Spleen (tissue), 11 donors: ENCODE measurements around the gene SEPSECS. TPM values are rescaled to one million over a fixed set of nuclear protein-coding genes. Genes with fewer than 3 reads are reported as not detected.
"Not testable (repeated sequence)": the region's sequence is repeated elsewhere in the genome, so short reads cannot be mapped to it uniquely, and the experiment has no call there.

Source experiments
- DNase-seq: peaks from one replicate; pipeline ENCODE4 v3.0.0-alpha.2; 2020
- H3K27ac ChIP-seq, 8 donors: fragments of 200-600 bp; sonication (generic) in 7 of 8; 1 replicate in 4 of 8; 2 replicates in 4 of 8; pipeline versions ENCODE4 v1.5.0 to v1.8.0; 2016 to 2021; ENCODE audit warnings: inconsistent platforms in 4 of 8, mild to moderate bottlenecking in 4 of 8, moderate library complexity in 1 of 8
- H3K27me3 ChIP-seq, 7 donors: fragments of 200-600 bp; sonication (generic) in 6 of 7; replicated peaks in 1 of 7; 1 replicate in 4 of 7; 2 replicates in 3 of 7; pipeline versions ENCODE4 v1.5.0 to v1.8.0; 2016 to 2021; ENCODE audit warnings: inconsistent platforms in 3 of 7, mild to moderate bottlenecking in 1 of 7
- H3K36me3 ChIP-seq, 6 donors: fragments of 200-600 bp; sonication (generic) in 5 of 6; 1 replicate in 4 of 6; 2 replicates in 2 of 6; pipeline versions ENCODE4 v1.5.0 to v1.8.0; 2016 to 2021; ENCODE audit warnings: inconsistent platforms in 2 of 6
- H3K4me1 ChIP-seq, 6 donors: fragments of 200-600 bp; sonication (generic) in 5 of 6; 1 replicate in 3 of 6; 2 replicates in 3 of 6; pipeline versions ENCODE4 v1.5.0 to v1.8.0; 2016 to 2021; ENCODE audit warnings: inconsistent platforms in 3 of 6
- H3K4me3 ChIP-seq, 8 donors: fragments of 200-600 bp; sonication (generic) in 7 of 8; 1 replicate in 4 of 8; 2 replicates in 4 of 8; pipeline versions ENCODE4 v1.5.0 to v1.8.0; 2016 to 2021; ENCODE audit warnings: inconsistent platforms in 4 of 8, mild to moderate bottlenecking in 4 of 8, moderate library complexity in 2 of 8
- H3K9me3 ChIP-seq, 8 donors: fragments of 200-600 bp; sonication (generic) in 7 of 8; 1 replicate in 4 of 8; 2 replicates in 4 of 8; pipeline versions ENCODE4 v1.5.0 to v1.8.0; 2016 to 2021; ENCODE audit warnings: inconsistent platforms in 4 of 8
- POLR2A ChIP-seq, 3 donors: fragments of 450-650 bp; IDR thresholded peaks; one replicate each; pipeline ENCODE4 v1.5.1; 2017; ENCODE audit warnings: antibody characterized with exemption in 3 of 3, mild to moderate bottlenecking in 1 of 3
- POLR2AphosphoS5 ChIP-seq, 3 donors: sonication (generic); formaldehyde crosslinking; IDR thresholded peaks; one replicate each; pipeline ENCODE4 v1.5.1; 2017; ENCODE audit warnings: antibody characterized with exemption in 3 of 3
- WGBS, 5 donors: extraction: QIAGEN DNeasy Blood & Tissue Kit in 3 of 5; methylation state at CpG; one replicate each; pipeline versions ENCODE4 v1.1.5 to v1.1.7; 2013 to 2018; 5-methylcytosine and 5-hydroxymethylcytosine counted together
- intact Hi-C: fragments of 100-400 bp; cut with DNase I; formaldehyde crosslinking; loops from one replicate; pipeline ENCODE4 v1.15.0; 2023; ENCODE audit warnings: low total_unique reads
- polyA plus RNA-seq, 3 donors: library from polyadenylated mRNA; stranded (reverse); fragments of 200-250 nt; gene quantifications; one replicate each; pipeline ENCODE4 v1.2.1, GENCODE V29; 2013
- total RNA-seq, 7 donors: library from RNA; depleted of rRNA in 3 of 7; stranded (reverse); fragments of >200 nt in 3 of 7; fragmentation: NEBNext Ultra II Directional in 4 of 7; extraction: Animal tissue kit (Norgen Biotek cat#: 25700) in 4 of 7; gene quantifications; one replicate each; pipeline versions ENCODE4 v1.1.0 to v1.2.1, GENCODE V29; 2016 to 2021
- TF ChIP-seq, protein P1 (sequence below), 11 experiments: fragments of 200-600 bp in 7 of 11; fragments of 450-650 bp in 4 of 11; sonication (generic) in 4 of 11; IDR thresholded peaks in 8 of 11; conservative IDR thresholded peaks in 3 of 11; 1 replicate in 7 of 11; 2 replicates in 4 of 11; pipeline versions ENCODE4 v1.4.0 to v1.8.0; 2016 to 2021; ENCODE audit warnings: antibody characterized with exemption in 11 of 11, inconsistent platforms in 4 of 11, mild to moderate bottlenecking in 1 of 11
- donor health status: healthy with polysubstance abuse.
- donor health status: DM: no; HTN: no; CAD: no; lungs with moderate emphysema.
- donor health status: DM: no; HTN: no; CAD: no.
- donor health status: Bipolar disorder and iron deficiency.
- donor health status: healthy.
- donor health status: DM: no; HTN: no; CAD: no.
- donor health status: DM: yes; HTN: yes; CAD: no.

SEPSECS gene
- total and polyA plus RNA-seq, 10 donors: 4.8 to 15.2 (median 11.3) TPM

DNA sequence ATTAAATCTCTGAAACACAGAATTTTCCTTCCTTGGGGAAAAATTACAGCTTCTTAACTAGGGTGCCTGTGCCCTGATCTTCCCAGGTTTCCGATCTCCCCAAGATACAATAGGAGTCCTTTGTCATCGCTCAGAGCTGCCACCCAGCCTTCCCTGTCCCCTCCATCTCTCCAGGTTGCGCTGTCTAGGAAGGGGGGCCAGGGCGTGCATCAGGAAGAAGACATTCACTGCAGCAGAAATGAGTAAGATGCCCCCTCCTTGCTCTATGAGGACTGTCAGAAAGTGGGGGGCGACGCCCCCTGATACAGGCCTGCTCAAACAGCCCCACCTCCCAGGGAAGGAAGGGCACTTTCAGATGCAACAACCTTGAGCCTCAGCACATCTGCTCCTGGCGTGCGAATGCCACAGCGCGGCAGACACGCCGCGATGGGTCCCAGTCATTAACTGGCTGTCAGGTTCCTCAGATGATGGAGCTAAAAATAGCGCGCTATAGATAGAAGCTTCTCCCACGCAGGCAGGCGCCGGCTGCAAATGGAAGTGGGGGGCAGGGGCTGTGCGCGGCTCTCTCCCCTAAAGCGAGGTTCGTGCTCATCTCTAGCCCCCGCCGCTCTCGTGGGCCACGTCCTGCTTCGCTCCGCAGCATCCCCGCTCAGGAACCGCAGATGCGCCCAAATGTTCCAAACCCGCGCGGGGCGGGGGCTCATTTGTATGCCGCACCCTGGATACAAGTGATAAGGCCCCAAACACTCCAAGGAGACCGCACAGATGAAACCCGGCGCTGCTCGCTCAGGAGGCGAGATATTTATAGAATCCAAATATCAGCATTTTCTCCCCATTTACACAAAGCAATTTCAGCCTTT lies 71.9 kb downstream of the SEPSECS start:
- TF ChIP-seq POLR2A (IDR thresholded peaks at IDR 0.05) (no peak), POLR2AphosphoS5 (IDR thresholded peaks at IDR 0.05) (no peak)
- TF ChIP-seq, protein P1, sequence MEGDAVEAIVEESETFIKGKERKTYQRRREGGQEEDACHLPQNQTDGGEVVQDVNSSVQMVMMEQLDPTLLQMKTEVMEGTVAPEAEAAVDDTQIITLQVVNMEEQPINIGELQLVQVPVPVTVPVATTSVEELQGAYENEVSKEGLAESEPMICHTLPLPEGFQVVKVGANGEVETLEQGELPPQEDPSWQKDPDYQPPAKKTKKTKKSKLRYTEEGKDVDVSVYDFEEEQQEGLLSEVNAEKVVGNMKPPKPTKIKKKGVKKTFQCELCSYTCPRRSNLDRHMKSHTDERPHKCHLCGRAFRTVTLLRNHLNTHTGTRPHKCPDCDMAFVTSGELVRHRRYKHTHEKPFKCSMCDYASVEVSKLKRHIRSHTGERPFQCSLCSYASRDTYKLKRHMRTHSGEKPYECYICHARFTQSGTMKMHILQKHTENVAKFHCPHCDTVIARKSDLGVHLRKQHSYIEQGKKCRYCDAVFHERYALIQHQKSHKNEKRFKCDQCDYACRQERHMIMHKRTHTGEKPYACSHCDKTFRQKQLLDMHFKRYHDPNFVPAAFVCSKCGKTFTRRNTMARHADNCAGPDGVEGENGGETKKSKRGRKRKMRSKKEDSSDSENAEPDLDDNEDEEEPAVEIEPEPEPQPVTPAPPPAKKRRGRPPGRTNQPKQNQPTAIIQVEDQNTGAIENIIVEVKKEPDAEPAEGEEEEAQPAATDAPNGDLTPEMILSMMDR (IDR thresholded peaks at IDR 0.05 in 8 of 11, conservative IDR thresholded peaks at IDR 0.05 in 3 of 11): no peak
- DNase-seq: no peak
- intact Hi-C loops: no loop called here
- 10 to 27% (median 22%) methylated on average over 36 to 41 of the region's 41 CpGs for WGBS, 5 donors
- Histone ChIP-seq H3K27me3 (peaks cover 0 to 71% (median 18%) of the 10 kb centered on the region in 7 donors), H3K9me3 (peaks cover 0 to 9% (median 3%) of the 10 kb centered on the region in 8 donors), H3K4me1 (peaks cover 3 to 10% (median 7%) of the 10 kb centered on the region in 6 donors), H3K36me3 (no peaks in the 10 kb centered on the region), H3K27ac (no peak overlapping the region), H3K4me3 (peak overlapping the region in 1 of 8 donors; percentile 9)

DNA sequence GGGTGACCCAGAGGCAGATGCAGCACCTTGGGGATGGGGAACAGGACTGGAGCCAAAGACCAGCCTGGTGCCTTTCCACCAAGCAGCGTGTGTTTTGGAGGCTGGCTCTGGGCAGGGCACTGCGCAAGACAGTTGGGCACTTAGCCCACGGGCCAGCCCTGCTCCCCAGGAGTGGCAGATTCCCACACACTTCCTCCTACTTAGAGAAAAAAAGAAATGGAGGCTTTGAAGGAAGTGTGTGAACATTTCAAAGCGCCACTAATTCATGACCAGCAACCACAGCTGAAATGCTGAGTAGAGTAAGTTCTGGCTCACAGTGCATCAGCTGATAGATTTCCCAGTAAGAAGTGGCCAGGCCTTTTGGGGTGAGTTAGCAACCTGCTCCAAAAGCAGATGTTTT lies 74.6 kb downstream of the SEPSECS start:
- H3K27ac ChIP-seq: no peak overlapping the region
- intact Hi-C loops: no loop called here
- H3K4me3 ChIP-seq: no peak overlapping the region
- H3K36me3 ChIP-seq: no peaks in the 10 kb centered on the region
- no peak for TF ChIP-seq POLR2AphosphoS5 (IDR thresholded peaks at IDR 0.05)
- H3K9me3 ChIP-seq: no peaks in the 10 kb centered on the region
- peaks cover 3 to 10% (median 7%) of the 10 kb centered on the region in 6 donors for H3K4me1 ChIP-seq
- DNase-seq: no peak
- H3K27me3 ChIP-seq: peaks cover 0 to 69% (median 18%) of the 10 kb centered on the region in 7 donors
- WGBS, 5 donors: 18 to 33% (median 23%) methylated on average over 4 of the region's 4 CpGs

DNA sequence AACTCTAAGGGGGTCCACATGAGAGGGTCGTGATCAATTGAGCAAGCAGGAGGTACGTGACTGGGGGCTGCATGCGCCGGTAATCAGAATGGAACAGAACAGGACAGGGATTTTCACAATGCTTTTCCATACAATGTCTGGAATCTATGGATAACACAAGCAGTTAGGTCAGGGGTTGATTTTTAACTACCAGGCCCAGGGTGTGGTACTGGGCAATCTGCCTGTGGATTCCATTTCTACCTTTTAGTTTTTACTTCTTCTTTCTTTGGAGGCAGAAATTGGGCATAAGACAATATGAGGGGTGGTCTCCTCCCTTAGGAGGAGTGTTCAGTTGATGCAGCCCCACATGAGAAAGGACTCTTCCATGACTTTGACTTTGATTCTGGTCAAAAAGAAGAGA lies 76.8 kb downstream of the SEPSECS start:
- H3K36me3 ChIP-seq, DNase-seq, intact Hi-C loops, H3K4me1 ChIP-seq, H3K9me3 ChIP-seq, H3K4me3 ChIP-seq, H3K27ac ChIP-seq: not testable (repeated sequence)
- 84 to 95% (median 92%) methylated on average over 4 of the region's 4 CpGs for WGBS, 5 donors
- H3K27me3 ChIP-seq: peaks cover 0 to 47% (median 7%) of the 10 kb centered on the region in 7 donors

DNA sequence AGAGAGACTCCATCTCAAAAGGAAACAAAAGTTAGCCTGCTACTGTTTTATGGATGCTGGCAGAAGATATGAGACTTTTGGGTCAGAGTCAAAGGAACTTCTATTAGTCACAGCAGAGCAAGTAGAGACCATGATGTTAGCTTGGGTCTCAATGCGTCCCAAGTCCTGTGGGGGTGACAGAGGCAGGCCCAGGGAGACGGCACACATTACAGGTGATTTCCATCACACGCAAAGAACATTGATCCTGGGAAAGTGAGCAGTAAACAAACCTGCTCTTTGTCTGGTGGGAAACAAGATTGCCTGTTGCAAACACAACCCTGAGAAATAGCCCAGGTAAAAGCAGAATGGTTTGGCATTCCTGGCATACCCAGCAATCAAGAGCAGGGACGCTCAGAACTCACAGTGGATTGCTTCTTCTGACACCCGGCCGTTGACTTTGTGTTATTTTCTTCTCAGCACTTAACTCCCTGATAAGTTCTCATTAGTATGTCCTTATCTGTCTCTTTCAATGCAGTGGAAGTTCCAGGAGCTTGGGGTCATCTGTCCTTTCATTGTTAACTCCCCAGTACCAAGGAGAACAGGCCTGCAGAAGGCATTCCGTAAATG lies 78.3 kb downstream of the SEPSECS start:
- Histone ChIP-seq H3K27ac (no peak overlapping the region), H3K27me3 (peaks cover 0 to 32% (median 0%) of the 10 kb centered on the region in 7 donors), H3K4me3 (no peak overlapping the region), H3K9me3 (no peaks in the 10 kb centered on the region), H3K4me1 (no peaks in the 10 kb centered on the region), H3K36me3 (no peaks in the 10 kb centered on the region)
- intact Hi-C loops: no loop called here
- whole genome bisulfite sequencing, 5 donors: 83 to 91% (median 88%) methylated on average over 7 of the region's 7 CpGs
- DNase-seq: no peak
- TF ChIP-seq, protein P1 (IDR thresholded peaks at IDR 0.05 in 8 of 11, conservative IDR thresholded peaks at IDR 0.05 in 3 of 11): no peak
- TF ChIP-seq POLR2A (IDR thresholded peaks at IDR 0.05) (no peak), POLR2AphosphoS5 (IDR thresholded peaks at IDR 0.05) (no peak)

DNA sequence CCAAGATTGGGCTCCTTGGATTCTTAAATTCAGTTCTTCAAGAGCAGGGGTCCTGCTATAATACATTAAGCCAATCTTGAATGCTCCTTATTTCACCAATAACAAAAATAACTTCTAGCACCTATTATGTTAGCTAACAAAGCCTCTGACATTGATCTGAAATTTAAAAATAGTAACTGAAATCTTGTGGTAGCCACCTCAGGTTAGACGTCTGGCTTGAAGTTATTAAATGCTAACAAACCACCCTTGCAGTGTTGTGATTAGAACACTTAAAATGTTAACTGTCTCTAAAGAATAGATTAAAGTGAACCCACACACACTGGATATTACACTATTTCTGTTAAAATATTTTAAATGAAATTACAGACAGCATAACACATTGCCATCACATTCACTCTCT lies 79.7 kb downstream of the SEPSECS start:
- 62 to 82% (median 75%) methylated on average over 1 of the region's 1 CpG for WGBS, 5 donors
- TF ChIP-seq, protein P1 (IDR thresholded peaks at IDR 0.05 in 8 of 11, conservative IDR thresholded peaks at IDR 0.05 in 3 of 11): no peak
- TF ChIP-seq POLR2A (IDR thresholded peaks at IDR 0.05) (no peak), POLR2AphosphoS5 (IDR thresholded peaks at IDR 0.05) (no peak)
- peaks cover 0 to 24% (median 0%) of the 10 kb centered on the region in 7 donors for H3K27me3 ChIP-seq
- H3K36me3 ChIP-seq: no peaks in the 10 kb centered on the region
- no peak overlapping the region for H3K27ac ChIP-seq
- no peak overlapping the region for H3K4me3 ChIP-seq
- H3K9me3 ChIP-seq: no peaks in the 10 kb centered on the region
- H3K4me1 ChIP-seq: no peaks in the 10 kb centered on the region
- DNase-seq: no peak
- intact Hi-C loops: no loop called here
